NCI-H2081 treated with DMSO at 0.1 percent for 48 hours (cell line): ENCODE data around the gene KRTAP12-3.

Source experiments
- DNase-seq: peaks from one replicate; lab custom pipeline; 2025; lab: John Stamatoyannopoulos, UW

The KRTAP12-3 gene

GRCh38 chr21:44702973-44703730, 45.4 kb downstream of the KRTAP12-3 start:
- peak; percentile 5 for DNase-seq

- no peak for DNase-seq
Measured at GRCh38 chr21:44703731-44704635, 46.3 kb downstream of the KRTAP12-3 start.

- no peak for DNase-seq
Measured at GRCh38 chr21:44704636-44705001, 46.9 kb downstream of the KRTAP12-3 start.

- no peak for DNase-seq
Measured at GRCh38 chr21:44706026-44706705, 48.4 kb downstream of the KRTAP12-3 start.

GRCh38 chr21:44706706-44707581, 49.2 kb downstream of the KRTAP12-3 start:
- DNase-seq: no peak
